MV-4-11 (cell line): ENCODE measurements around the gene LRRTM4.
"Not testable (repeated sequence)": the region's sequence is repeated elsewhere in the genome, so short reads cannot be mapped to it uniquely, and the experiment has no call there.

Source experiments
- DNase-seq: peaks from one replicate; lab custom pipeline; 2025; lab: John Stamatoyannopoulos, UW

Gene LRRTM4

DNA sequence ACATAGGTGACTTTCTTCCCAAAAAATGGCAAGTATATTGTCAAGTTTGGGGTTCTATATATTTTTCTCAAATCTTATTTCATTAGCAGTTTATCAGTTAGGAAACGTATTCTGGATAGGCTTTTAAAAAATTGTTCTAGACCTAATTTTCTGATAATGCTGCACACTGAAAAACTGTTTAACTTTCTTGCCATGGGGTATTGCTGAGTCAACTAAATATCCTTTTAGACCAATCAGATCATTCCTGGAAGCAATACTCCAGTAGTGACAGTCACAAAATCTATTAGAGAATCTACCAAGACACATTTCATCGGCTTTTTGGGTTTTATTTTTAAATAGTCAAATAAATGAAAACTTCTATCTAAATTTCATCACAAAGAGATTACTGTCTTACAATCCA, 440.6 kb downstream of the LRRTM4 start:
- DNase-seq = no peak

DNA sequence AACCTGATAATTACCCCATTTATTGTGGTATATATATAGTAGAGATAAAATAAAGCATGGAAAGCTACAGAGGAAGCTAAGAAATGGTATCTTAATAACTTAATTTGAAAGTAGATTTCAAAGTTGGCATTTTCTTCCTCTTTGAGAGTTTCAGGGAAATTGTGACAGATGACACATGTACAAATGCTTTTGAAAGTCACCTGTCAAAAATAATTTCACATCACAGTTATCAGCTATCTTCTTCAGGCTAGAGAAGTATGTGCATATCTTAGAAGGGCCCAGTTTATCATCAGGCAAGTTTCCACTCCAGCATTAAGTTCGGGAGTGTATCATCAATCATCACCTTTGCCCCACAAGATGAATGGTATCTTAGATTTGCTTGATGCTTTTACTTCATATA, 457.9 kb downstream of the LRRTM4 start:
- DNase-seq = no peak

DNA sequence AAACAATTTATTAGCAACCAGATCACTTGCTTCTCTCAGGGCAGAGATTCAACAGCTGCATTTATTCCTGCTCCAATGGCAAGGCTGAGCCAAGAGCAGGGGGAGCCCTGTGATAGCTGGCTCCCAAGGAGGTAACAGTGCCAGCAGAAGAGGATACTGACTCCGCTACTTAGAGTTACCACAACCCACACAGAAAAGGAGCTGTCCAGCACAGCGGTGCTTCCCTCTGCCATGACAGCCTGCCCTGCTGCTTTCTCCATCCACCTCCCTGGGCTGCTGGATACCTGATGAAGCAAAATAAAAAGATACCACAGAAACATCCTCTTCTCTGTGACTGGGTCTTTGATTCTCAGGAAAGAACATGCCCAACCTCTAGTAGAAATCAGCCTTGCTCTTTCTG, 467.2 kb downstream of the LRRTM4 start:
- no peak for DNase-seq

DNA sequence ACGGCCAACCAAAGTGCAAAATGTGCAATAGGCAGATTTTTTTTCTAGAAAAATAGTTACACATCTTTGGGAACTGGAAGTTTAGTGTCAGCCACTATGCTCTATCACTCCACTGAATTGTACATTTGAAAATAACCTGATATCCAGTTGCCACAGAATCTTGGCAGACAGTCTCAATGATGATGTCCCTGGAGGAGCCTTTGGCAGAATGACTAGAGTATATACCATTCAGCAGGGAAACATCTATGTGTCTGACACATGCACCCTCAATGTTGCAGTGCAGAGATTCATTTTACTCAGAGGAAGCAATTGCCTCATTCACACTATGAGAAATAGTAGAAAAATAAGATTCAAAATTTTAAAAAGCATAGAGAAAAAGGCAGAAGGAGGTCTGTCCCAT, 475.8 kb downstream of the LRRTM4 start:
- DNase-seq = no peak

DNA sequence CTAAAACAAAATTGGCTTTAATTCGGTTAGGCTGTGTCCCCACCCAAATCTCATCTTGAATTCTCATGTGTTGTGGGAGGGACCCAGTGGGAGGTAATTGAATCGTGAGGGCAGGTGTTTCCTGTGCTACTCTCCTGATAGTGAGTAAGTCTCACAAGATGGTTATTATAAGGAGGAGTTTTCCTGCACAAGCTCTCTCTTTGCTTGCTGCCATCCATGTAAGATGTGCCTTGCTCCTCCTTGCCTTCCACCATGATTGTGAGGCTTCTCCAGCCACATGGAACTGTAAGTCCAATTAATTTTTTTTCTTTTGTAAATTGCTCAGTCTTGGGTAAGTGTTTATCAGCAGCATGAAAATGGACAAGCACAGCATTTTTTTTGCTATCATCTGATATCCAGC, 476.7 kb downstream of the LRRTM4 start:
- DNase-seq = not testable (repeated sequence)

DNA sequence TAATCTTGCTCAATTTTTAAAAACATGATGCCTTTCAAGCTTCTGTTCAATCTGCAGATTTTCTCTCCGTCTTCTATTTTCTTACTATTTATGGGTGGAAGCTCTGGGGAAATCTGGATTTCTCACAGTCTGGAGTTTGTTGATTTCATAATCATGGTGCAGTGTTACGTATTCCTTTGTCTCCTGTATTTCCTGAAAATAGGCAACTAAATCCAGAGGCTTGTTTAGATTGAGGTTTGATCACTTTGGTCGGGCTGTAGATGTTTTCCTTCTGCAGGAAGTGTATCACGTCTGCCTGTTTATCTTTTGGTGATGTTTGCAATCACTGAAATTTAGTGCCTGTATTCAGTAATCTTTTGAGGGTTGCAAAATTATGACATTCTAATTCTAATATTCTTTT, 487.7 kb downstream of the LRRTM4 start:
- no peak for DNase-seq

DNA sequence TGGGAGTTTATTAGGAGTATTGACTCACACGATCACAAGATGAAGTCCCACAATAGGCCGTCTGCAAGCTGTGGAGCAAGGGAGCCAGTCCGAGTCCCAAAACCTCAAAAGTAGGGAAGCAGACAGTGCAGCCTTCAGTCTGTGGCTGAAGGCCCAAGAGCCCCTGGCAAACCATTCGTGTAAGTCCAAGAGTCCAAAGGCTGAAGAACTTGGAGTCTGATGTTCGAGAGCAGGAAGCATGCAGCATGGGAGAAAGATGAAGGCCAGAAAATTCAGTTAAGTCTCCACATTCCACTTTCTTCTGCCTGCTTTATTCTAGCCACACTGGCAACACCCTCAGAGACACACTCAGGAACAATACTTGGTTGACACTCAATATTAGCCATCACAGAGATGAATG, 492.9 kb downstream of the LRRTM4 start:
- DNase-seq = not testable (repeated sequence)

DNA sequence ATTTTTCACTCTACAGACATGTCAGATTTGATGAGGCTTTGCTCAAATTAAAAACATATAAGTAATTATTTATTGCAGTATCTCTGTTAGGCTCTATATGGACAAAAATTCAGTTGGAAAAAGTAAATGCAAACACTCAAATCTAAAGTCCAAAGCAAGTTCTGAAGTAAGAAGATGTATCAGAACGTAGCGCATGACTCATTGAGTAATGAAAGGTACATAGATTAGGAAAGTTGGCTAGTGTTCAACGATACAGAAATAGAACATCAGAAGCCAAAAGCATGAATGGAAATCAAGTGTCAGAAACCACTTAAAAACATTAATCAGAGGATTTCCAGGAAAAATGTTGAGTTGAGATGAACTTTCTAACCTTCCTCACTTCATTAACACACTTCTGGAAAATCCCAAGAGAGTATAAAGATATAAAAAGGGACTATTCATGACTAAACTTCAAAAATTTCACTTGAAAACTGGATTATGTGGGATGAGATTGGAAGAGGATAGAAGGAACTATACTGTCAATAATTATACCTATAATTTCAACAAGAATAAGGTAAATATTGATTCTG, 494.1 kb downstream of the LRRTM4 start:
- no peak for DNase-seq

DNA sequence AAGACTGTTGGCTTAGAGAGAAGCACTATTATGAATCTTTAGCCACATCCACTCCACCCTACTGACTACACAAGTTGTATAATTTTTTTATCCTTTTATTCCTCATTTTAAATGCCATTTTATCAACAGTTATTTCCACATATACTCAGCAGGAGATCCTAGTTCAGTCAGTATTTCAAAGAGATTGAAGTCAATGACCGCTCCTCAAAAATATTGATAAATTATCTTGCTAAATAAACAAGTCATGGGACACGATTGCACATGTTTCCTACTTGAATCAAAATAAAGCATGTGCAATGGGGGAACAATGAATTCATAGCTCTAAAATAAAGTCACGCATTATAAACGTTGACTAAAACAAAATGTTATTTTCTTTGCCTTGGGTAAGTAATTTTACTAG, 496.5 kb downstream of the LRRTM4 start:
- no peak for DNase-seq

DNA sequence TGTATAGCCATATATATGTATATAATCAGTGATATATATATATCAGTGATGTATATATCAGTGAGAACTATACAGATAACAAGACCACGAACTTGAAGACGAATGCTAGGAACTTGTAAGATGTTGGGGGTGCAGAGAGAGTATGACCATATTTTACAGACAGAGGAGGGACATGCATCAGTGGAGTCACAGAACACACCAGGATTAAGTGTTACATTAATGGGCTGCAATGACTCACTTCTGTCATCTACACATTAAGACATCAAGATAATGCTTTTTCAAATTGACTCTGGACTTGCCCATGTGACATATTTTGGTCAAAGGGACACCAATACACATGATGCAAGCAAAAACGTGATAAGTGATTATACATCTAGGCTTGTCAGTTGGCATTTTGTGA, 501.0 kb downstream of the LRRTM4 start:
- no peak for DNase-seq

DNA sequence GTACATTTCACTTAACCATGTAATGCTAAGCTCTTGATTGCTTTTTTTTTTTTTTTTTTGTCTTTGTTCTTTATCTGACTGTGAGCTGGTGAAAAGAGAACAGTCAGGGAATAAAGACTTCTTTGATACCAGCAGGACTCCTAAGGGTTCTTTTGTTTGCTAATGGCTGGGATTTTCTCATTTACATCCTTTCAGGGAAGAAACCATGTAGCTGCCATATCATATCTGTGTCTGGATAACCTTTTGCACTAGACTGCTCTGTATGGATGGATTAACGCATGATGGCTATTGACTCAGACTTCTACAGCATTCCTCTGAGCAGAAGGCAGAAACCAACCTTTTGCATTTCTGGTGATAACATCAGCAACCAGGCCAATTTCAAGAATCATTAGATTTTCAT, 504.0 kb downstream of the LRRTM4 start:
- DNase-seq = no peak

DNA sequence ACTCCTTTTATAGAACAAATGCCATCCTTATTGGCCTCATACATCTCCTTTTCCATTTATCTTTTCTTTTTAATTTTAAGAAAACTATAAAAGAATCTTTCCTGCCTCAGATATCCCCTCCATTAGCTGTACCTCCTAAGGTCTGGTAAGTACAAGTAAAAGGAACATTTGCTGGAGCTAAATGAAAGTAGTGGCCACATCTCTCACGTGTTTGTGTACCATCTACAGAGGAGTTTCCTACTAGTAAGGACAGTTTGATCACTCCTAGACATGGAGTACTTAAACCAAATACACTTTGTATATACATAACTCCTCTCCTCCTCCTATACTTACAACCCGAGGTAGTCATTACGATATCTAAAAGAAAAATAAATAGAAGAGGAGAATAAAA, 504.8 kb downstream of the LRRTM4 start:
- no peak for DNase-seq

DNA sequence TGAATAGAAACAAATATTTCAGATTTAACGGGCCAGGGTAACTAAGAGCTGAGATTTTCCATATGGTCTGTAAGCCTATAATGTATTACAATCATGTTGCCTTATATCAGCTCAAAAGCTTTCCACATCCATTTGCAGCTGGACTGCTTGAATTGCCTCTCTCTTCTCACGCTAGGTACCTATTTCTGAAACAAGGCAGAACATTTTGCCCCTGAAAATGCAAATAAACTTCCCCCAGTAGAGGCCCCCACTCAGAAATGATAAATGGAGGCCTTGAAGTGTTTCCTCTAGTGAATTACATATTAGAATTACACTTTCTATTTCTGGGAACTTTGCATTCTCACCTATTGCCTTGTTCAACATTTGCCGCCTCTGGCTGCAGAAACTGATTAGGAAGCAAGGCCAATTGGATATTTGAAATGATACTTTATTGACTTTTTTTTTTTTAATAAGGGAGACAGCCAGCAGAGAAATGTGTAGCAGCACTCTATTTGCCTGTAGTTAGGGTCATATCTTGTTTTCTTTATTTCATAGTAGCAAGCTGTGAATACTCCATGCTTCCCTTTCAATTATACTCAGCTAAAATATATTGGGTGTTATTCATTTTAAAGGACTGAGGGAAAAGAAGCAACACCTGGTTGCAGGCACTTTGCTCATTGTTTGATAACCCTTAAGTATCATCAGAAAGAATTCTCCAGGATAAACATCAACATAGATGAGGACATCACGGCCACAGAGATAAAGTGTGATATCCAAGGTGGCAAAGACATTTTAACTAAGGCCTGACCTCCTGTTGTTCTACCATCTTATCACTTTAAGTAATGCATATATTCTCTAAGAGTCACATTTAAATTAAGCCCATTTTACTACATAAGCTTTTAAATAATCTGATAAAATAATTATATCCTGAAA, 505.5 kb downstream of the LRRTM4 start:
- no peak for DNase-seq

DNA sequence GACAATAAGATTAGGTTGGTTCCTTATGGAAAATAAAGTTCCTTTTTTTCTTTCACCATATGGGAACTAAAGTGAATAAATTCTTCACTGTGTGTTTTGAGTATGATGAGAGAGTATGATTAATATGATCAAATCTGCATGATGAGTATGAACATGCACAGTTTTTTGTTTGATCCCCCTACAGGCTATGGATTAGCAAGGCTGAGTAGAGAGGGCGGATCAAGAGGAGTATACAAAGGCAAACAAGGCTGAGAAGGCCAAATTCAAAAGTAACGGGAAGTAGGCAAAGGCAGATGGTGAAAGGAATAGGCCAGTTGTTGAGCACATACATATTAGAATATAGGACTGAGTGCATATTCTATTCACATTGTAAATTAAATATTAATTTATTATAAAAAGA, 508.2 kb downstream of the LRRTM4 start:
- no peak for DNase-seq

DNA sequence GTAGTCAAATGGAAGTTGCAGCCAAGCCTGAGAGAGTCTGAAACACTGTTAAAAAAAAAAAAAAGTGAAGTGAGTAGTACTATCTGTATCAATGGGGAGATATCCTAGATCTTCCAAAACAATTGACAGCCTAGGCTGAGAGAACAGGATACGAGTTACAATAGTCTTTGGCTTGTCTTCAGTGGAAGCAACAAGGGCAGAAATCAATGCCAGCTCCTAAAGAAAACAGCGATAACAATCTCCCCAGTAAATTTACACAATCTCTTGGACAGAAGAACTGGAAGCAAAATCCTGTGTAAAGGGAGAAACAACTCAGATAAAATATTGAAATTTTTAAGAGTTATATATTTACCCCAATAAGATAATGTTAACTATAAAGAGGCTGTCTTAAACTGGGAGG, 508.7 kb downstream of the LRRTM4 start:
- DNase-seq = no peak

DNA sequence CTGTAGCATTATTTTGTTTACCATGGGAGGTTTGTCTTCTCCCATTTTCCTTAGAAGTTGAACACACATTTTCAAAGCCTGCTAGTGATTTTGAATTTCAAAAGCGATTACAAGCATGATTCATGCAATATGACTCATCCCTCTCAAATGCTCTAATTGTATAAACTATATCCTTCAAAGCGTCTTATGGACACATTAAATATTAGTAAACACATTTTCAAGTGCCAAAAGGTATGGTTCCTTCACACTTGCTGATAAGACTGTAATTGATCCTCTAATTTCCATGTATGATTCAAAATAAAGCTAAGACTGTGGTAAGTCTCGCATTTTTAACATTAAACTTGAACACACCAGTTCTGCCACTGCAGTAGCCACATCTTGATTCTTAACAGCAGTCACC, 512.9 kb downstream of the LRRTM4 start:
- DNase-seq = no peak

DNA sequence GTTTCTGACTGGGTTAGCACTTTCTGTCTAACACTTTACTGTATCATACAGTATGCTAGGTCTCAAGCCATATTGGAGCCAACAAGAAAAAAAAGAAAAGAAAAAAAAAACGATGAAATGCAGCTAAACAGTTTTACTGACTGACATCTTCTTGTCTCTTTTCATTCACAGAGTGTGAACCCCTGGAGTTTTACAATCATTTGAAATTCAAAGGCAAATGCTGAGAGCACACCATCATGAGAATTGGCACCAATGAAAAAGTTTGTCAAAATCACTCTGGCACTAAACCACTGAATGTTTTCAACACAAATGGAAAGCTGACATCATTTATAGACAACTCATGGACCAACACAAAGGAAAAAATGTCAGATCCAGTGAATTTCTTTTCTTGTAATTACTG, 513.3 kb downstream of the LRRTM4 start:
- no peak for DNase-seq

DNA sequence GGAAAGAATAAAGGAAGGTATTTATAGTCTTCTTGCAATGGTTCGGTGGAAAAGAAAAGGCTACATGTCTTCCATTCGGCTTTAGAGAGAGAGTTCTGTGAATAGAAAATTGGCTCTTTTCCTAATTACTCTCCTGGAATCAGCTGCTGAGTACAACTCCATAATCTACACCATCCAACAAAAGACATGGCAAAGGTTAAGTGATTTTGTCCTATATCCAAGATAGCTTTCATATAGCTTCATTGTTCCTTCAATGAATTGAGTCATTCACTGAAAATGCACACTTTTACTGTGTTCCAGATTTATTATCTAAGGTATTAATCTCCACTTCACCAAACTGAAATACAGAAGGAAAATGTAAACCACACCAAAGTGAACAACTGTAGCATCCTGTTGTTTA, 514.5 kb downstream of the LRRTM4 start:
- no peak for DNase-seq

DNA sequence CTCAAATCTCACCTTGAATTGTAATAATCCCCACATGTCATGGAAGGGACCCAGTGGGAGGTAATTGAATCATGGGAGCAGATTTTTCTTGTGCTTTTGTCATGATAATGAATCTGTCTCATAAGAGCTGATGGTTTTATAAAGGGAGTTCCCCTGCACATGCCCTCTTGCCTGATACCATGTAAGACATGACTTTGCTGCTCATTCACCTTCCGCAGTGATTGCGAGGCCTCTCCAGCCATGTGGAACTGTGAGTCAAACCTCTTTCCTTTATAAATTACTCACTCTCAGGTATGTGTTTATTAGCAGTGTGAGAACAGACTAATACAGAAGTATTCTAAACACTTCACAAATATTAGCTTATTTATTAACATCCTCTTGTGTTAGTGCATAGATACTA, 516.7 kb downstream of the LRRTM4 start:
- DNase-seq = no peak

DNA sequence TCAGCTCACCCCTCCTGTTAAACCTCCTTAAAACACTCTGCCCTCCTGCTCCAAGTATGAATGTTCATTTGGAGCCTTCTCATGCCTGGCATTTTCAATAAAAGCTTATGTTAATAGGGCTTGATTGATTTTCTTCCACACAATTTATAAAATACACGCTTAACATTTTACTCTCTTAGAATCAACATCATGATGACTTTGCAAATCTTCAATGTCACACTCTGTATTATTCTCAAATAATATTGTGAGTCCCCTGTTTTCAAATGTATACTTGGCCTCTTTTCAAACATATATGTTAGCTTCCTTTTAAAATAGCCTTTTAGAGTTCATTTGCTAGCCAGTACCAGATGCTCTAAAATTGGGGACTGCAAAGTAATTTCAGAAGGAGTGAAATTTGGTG, 520.3 kb downstream of the LRRTM4 start:
- no peak for DNase-seq

DNA sequence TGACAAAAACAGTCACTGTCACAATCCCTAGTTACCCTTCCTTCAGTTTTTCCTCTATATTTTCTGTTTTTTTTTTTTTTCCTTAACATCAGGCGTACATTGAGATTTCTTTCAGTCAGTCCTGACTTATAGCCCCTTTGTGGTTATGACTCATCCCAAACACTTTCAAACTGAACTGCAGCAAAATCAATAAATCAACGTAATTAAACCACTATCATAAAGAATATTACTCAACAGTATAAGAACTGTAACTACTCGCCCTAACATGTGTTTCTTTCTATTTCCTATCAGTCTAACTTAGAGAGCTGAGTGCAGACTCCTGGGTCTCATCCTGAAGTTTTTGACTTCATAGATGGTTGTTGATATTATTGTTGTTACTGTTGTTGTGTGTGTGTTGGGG, 523.5 kb downstream of the LRRTM4 start:
- peak; percentile 1 for DNase-seq

DNA sequence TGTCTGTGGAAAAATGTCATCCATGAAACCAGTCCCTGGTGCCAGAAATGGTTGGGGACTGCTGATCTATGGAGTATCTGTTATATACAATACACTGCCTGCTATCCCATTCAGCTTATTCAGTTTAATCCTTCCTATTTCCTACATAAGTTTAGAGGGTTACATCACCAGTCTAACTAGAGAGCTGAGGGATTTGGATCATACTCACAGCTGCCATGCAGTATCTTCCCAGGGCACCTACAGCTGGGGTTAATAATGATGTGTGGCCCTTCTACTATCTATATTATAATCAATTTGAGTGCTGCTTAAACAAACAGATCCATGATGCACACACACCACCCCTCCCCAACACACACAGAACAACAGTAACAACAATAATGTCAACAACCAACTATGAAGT, 524.0 kb downstream of the LRRTM4 start:
- no peak for DNase-seq

DNA sequence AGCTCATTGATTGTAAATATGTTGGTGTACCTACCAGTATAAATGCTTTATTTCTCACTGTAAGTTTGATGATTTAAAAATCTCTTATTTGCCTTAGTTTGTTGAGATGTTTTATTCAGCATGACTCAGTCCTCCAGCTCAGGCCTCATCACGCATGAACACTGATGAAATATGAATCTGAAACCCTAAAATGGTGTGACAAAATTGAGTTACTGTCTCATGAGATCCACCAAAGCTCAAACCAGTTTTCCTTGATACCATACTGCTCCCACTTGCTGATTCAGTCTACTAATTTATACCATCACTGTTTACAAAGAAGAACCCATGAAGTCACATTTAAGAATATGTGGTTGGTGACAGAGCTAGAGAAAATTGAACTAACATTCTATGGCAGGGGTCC, 524.9 kb downstream of the LRRTM4 start:
- DNase-seq = no peak
